Measurements from ENCODE around the gene TAL1. TPM values are rescaled to one million over a fixed set of nuclear protein-coding genes. Genes with fewer than 3 reads are reported as not detected.

Gene TAL1
- total RNA-seq, 4 donors from 2014 or later: 3.1 to 10.0 (median 5.7) TPM

DNA sequence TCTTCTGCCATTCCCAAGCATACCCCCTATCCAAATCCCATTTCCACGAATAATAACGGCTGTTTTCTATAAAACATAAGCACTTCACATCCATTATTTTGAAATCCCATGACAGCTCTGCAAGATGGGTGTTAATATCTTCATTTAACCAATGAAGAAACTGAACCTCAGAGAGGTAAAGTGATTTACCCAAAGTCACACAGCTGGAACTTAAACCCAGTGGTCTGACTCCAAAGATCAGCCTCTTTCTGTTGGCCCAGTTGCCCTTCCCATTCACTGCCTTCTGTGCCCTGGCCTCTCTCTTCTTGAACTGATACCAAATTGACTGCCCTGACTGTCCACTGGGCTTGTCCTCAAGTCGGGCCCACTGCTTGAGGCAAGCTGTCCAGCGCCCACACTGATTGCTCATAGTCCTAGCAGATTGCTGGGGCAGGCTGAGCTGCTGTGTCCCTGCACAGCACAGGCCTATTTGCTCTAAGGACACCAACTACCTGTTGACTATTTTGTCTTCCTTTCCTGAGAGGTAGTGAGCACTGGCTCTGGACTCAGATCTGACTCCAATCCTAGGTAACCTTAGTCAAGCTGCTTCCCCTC is 19.3 kb downstream of the TAL1 start:
- WGBS, 2 donors: 79% methylated on average over 4 of the region's 4 CpGs
- peak overlapping the region in 1 of 4 donors; percentile 43 for H3K27ac ChIP-seq
- H3K4me3 ChIP-seq: no peak overlapping the region
- H3K9me3 ChIP-seq: no peaks in the 10 kb centered on the region
- H3K27me3 ChIP-seq: peaks cover 0 to 27% of the 10 kb centered on the region in 2 donors
- peaks cover 0 to 4% (median 0%) of the 10 kb centered on the region in 4 donors for H3K4me1 ChIP-seq
- TF ChIP-seq EP300 (IDR thresholded peaks at IDR 0.05): no peak
- no peak for TF ChIP-seq POLR2A (IDR thresholded peaks at IDR 0.05)
- no peak for DNase-seq (ENCODE audit: low spot score in 2 of 2)
- H3K36me3 ChIP-seq: no peaks in the 10 kb centered on the region

DNA sequence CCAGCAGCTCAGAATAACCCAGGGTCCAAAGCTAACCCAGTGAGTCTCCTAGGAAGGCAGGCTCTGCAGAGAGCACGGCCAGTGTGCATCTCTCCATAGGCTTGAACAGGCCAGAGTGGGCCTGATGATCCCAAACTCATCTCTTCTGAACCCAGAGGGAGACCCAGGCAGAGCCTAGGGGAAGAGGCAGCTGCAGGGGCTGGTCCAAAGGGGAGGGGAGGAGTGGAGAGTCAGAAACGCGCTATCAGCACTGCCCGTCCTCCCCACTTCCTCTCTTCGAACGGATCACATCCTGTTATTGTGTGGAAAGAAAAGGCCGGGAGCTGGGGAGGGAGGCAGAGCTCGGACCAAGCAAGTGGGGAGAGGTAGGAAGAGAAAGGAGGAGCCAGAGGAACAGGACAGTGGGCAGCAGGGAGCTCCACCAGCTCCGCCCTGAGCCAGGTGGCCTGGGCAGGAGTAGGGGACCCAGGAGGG is 20.2 kb downstream of the TAL1 start:
- H3K27me3 ChIP-seq: peaks cover 0 to 27% of the 10 kb centered on the region in 2 donors
- no peak for DNase-seq (ENCODE audit: low spot score in 2 of 2)
- WGBS, 2 donors: 33 to 43% methylated on average over 9 of the region's 9 CpGs
- H3K4me3 ChIP-seq: no peak overlapping the region
- TF ChIP-seq EP300 (IDR thresholded peaks at IDR 0.05): peak in 1 of 2 donors; percentile 47
- TF ChIP-seq, protein P1, sequence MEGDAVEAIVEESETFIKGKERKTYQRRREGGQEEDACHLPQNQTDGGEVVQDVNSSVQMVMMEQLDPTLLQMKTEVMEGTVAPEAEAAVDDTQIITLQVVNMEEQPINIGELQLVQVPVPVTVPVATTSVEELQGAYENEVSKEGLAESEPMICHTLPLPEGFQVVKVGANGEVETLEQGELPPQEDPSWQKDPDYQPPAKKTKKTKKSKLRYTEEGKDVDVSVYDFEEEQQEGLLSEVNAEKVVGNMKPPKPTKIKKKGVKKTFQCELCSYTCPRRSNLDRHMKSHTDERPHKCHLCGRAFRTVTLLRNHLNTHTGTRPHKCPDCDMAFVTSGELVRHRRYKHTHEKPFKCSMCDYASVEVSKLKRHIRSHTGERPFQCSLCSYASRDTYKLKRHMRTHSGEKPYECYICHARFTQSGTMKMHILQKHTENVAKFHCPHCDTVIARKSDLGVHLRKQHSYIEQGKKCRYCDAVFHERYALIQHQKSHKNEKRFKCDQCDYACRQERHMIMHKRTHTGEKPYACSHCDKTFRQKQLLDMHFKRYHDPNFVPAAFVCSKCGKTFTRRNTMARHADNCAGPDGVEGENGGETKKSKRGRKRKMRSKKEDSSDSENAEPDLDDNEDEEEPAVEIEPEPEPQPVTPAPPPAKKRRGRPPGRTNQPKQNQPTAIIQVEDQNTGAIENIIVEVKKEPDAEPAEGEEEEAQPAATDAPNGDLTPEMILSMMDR (IDR thresholded peaks at IDR 0.05): no peak
- H3K9me3 ChIP-seq: no peaks in the 10 kb centered on the region
- H3K27ac ChIP-seq: no peak overlapping the region
- H3K4me1 ChIP-seq: peaks cover 0 to 4% (median 0%) of the 10 kb centered on the region in 4 donors
- no peaks in the 10 kb centered on the region for H3K36me3 ChIP-seq

- DNase-seq (ENCODE audit: low spot score in 2 of 2): no peak
- WGBS, 2 donors: 81 to 92% methylated on average over 3 of the region's 3 CpGs
- peaks cover 0 to 4% (median 0%) of the 10 kb centered on the region in 4 donors for H3K4me1 ChIP-seq
- H3K4me3 ChIP-seq: no peak overlapping the region
- H3K27me3 ChIP-seq: peaks cover 0 to 27% of the 10 kb centered on the region in 2 donors
- H3K27ac ChIP-seq: no peak overlapping the region
- no peaks in the 10 kb centered on the region for H3K36me3 ChIP-seq
- TF ChIP-seq EP300 (IDR thresholded peaks at IDR 0.05): no peak
- no peak for TF ChIP-seq POLR2A (IDR thresholded peaks at IDR 0.05)
- TF ChIP-seq, protein P1 (IDR thresholded peaks at IDR 0.05): no peak
- H3K9me3 ChIP-seq: no peaks in the 10 kb centered on the region
Observed at GRCh38 chr1:47210666-47211065, 21.4 kb downstream of the TAL1 start.

DNA sequence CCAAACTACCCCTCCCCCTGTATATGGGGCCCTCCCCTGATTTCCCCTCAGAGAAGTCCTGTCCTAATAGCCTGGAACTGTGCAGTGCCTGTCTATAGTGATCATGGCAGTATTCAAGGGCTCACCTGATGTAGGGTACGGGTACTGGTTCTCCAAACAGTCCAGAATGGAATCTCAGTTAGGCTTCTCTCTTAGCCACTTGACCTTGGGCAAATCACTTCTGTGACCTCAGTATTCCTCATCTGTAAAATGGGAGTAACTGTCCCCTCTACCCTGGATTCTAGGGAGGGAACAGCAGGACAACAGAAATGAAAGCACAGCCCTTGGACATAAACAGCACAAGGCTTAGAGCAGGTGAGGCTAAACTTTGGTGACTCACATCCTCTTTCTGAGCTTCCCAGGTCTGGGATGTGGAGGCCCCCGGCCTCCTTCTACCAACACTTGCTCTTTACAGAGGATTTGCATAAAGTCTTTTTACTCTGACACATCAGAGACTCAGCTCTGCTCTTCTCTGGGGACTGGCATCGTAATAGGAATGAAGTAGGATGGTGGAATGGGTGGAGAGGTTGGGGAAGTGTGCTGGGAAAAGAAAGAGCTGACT is 22.2 kb downstream of the TAL1 start:
- Histone ChIP-seq H3K36me3 (no peaks in the 10 kb centered on the region), H3K27ac (no peak overlapping the region), H3K27me3 (peaks cover 0 to 27% of the 10 kb centered on the region in 2 donors), H3K4me1 (peaks cover 0 to 4% (median 0%) of the 10 kb centered on the region in 4 donors), H3K9me3 (no peaks in the 10 kb centered on the region), H3K4me3 (no peak overlapping the region)
- DNase-seq (ENCODE audit: low spot score in 2 of 2): no peak
- TF ChIP-seq, protein P1 (IDR thresholded peaks at IDR 0.05): no peak
- TF ChIP-seq EP300 (IDR thresholded peaks at IDR 0.05): no peak
- no peak for TF ChIP-seq POLR2A (IDR thresholded peaks at IDR 0.05)
- 51 to 78% methylated on average over 3 of the region's 3 CpGs for WGBS, 2 donors

- peaks cover 0 to 4% (median 0%) of the 10 kb centered on the region in 4 donors for H3K4me1 ChIP-seq
- H3K9me3 ChIP-seq: no peaks in the 10 kb centered on the region
- peaks cover 0 to 27% of the 10 kb centered on the region in 2 donors for H3K27me3 ChIP-seq
- no peak overlapping the region for H3K4me3 ChIP-seq
- 53 to 54% methylated on average over 8 of the region's 8 CpGs for WGBS, 2 donors
- no peak for DNase-seq (ENCODE audit: low spot score in 2 of 2)
- H3K27ac ChIP-seq: no peak overlapping the region
- TF ChIP-seq, protein P1 (IDR thresholded peaks at IDR 0.05): no peak
- no peak for TF ChIP-seq POLR2A (IDR thresholded peaks at IDR 0.05)
- no peaks in the 10 kb centered on the region for H3K36me3 ChIP-seq
Observed at GRCh38 chr1:47209091-47209490, 22.9 kb downstream of the TAL1 start.

All from tibial nerve (tissue), 4 donors.